ENCODE results near the gene ZNF549. TPM values are rescaled to one million over a fixed set of nuclear protein-coding genes. Genes with fewer than 3 reads are reported as not detected.

ZNF549 gene
- total and polyA plus RNA-seq, 2 of the 13 experiments (the other 11 are each of a cell fraction or from before 2014, with no cell fraction given), result 2.8 to 6.4 TPM

DNA sequence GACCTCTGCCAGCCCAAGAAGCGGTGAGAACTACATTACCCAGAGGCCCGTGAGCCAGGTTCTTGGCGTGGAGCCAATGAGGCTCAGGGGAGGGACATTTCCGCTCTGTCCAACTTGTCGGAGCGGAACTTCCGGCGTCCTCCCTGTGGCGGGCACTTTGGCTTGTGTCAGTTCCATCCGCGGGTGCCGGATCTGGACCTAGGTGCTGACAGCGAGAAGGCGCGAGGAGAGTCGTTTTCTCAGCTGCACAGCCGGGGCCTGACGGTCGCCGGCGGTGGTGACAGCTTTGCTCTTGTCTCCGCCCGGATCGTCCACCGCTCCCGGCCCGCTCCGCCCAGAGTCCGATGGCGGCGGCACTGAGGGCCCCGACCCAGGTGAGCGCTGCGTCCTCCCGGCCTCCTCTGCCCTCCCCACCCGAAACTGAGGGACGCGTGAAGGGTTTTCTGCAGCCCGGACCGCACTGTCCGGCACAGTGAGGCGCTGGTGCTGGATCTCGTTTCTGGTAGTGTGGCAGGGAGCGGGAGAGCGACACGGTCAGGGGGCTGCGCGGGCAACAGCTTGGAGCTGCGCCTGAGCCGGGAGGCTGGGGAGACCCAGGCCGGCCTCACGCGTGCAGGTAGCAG is 72.7 kb downstream of the ZNF549 start, which contains the start of gene ZNF530 (continued):
- TF ChIP-seq, protein P1, sequence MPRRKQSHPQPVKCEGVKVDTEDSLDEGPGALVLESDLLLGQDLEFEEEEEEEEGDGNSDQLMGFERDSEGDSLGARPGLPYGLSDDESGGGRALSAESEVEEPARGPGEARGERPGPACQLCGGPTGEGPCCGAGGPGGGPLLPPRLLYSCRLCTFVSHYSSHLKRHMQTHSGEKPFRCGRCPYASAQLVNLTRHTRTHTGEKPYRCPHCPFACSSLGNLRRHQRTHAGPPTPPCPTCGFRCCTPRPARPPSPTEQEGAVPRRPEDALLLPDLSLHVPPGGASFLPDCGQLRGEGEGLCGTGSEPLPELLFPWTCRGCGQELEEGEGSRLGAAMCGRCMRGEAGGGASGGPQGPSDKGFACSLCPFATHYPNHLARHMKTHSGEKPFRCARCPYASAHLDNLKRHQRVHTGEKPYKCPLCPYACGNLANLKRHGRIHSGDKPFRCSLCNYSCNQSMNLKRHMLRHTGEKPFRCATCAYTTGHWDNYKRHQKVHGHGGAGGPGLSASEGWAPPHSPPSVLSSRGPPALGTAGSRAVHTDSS (CRISPR knock-in tag; conservative IDR thresholded peaks at IDR 0.05), result no peak
- TF ChIP-seq ZNF570 (CRISPR knock-in tag; IDR thresholded peaks at IDR 0.05; ENCODE audit: borderline replicate concordance) (no peak), CBX2 (IDR thresholded peaks at IDR 0.05; ENCODE audit: low read depth, low read length) (no peak), CBX2 (CRISPR knock-in tag; IDR thresholded peaks at IDR 0.05; ENCODE audit: low read depth) (no peak), ZC3H13 (CRISPR knock-in tag; IDR thresholded peaks at IDR 0.05) (no peak), ZNF138 (CRISPR knock-in tag; IDR thresholded peaks at IDR 0.05; ENCODE audit: low read depth) (no peak), IKZF4 (CRISPR knock-in tag; IDR thresholded peaks at IDR 0.05; ENCODE audit: borderline replicate concordance, low read depth, not compliant biosample characterization) (peak; percentile 86), ZNF225 (CRISPR knock-in tag; IDR thresholded peaks at IDR 0.05) (0 out of 2 replicates have a peak, but pooled peaks have one; percentile 64), PCBP1 (IDR thresholded peaks at IDR 0.05; ENCODE audit: borderline replicate concordance, low read depth, low read length) (no peak), GLI4 (CRISPR knock-in tag; IDR thresholded peaks at IDR 0.05; ENCODE audit: borderline replicate concordance) (peak; percentile 85; the same call in 1 of the 2 replicates), MTA1 (CRISPR knock-in tag; IDR thresholded peaks at IDR 0.05; ENCODE audit: borderline replicate concordance) (no peak; the same call in 1 of the 2 replicates), GTF3A (CRISPR knock-in tag; conservative IDR thresholded peaks at IDR 0.05) (no peak), GMEB1 (CRISPR knock-in tag; IDR thresholded peaks at IDR 0.05; ENCODE audit: borderline replicate concordance) (peak; percentile 92), TARDBP (CRISPR knock-in tag; IDR thresholded peaks at IDR 0.05) (peak; percentile 82), FOSL1 (CRISPR knock-in tag; IDR thresholded peaks at IDR 0.05; ENCODE audit: borderline replicate concordance) (no peak), NCOA2 (CRISPR knock-in tag; IDR thresholded peaks at IDR 0.05) (no peak), ZNF180 (CRISPR knock-in tag; IDR thresholded peaks at IDR 0.05; ENCODE audit: borderline replicate concordance, low read depth) (no peak), POLR2A (IDR thresholded peaks at IDR 0.05; ENCODE audit: insufficient read depth in 1 of 2, low read depth in 2 of 2, low read length in 2 of 2) (peak in 1 of 2 experiments; percentile 44; a peak in 1 of 4 replicates), MAFF (IDR thresholded peaks at IDR 0.05; ENCODE audit: low read depth, low read length) (no peak), ZNF414 (CRISPR knock-in tag; IDR thresholded peaks at IDR 0.05) (no peak), ZNF543 (CRISPR knock-in tag; IDR thresholded peaks at IDR 0.05) (no peak), ATAD3A (CRISPR knock-in tag; IDR thresholded peaks at IDR 0.05) (no peak), ZNF772 (CRISPR knock-in tag; IDR thresholded peaks at IDR 0.05) (peak; percentile 80; the same call in 1 of the 2 replicates), ASH2L (IDR thresholded peaks at IDR 0.05; ENCODE audit: insufficient read length, low read depth, low read length) (peak; percentile 85), ZNF766 (CRISPR knock-in tag; IDR thresholded peaks at IDR 0.05; ENCODE audit: borderline replicate concordance) (peak; percentile 50; the same call in 1 of the 2 replicates)

Data from HepG2 (cell line).